ENCODE measurements around the gene SUCLG2.

SUCLG2 gene

DNA sequence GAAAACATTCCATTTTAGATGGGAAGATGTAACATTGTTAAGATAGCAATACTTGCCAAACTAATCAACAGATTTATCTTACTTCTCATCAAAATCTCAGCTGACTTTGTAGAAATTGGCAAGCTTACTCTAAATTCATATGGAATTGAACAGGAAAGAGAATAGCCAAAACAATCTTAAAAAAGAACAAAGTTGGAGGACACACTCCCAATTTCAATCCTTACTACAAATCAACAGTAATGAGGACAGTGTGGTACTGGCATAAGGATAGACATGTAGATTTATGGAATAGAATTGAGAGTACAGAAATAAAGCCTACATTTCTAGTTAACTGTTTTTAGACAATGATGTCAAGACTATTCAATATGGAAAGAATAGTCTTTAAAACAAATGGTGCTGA lies 308.3 kb downstream of the SUCLG2 start:
- no peaks in the 10 kb centered on the region for H3K9me3 ChIP-seq (ENCODE audit: control insufficient read depth, low read length)
- no peak overlapping the region for H3K4me3 ChIP-seq (ENCODE audit: insufficient read depth, low read depth, low read length, poor library complexity, severe bottlenecking)
- no peaks in the 10 kb centered on the region for H3K36me3 ChIP-seq (ENCODE audit: control insufficient read depth, insufficient read depth, low read length)
- no peaks in the 10 kb centered on the region for H3K4me1 ChIP-seq (ENCODE audit: control insufficient read depth, insufficient read depth, low read length, poor library complexity, severe bottlenecking)
- H3K27me3 ChIP-seq (replicated peaks; ENCODE audit: control insufficient read depth, insufficient read depth, low read length, poor library complexity, severe bottlenecking), result no peaks in the 10 kb centered on the region
- no peak for DNase-seq
- no peak overlapping the region for H3K27ac ChIP-seq (ENCODE audit: insufficient read depth, low read length, poor library complexity, severe bottlenecking)

GRCh38 chr3:67335813-67336212 lies 318.6 kb downstream of the SUCLG2 start:
- Histone ChIP-seq H3K36me3 (ENCODE audit: control insufficient read depth, insufficient read depth, low read length) (no peaks in the 10 kb centered on the region), H3K4me3 (ENCODE audit: insufficient read depth, low read depth, low read length, poor library complexity, severe bottlenecking) (no peak overlapping the region), H3K27me3 (replicated peaks; ENCODE audit: control insufficient read depth, insufficient read depth, low read length, poor library complexity, severe bottlenecking) (no peaks in the 10 kb centered on the region), H3K9me3 (ENCODE audit: control insufficient read depth, low read length) (no peaks in the 10 kb centered on the region), H3K4me1 (ENCODE audit: control insufficient read depth, insufficient read depth, low read length, poor library complexity, severe bottlenecking) (no peaks in the 10 kb centered on the region), H3K27ac (ENCODE audit: insufficient read depth, low read length, poor library complexity, severe bottlenecking) (no peak overlapping the region)
- no peak for DNase-seq

- no peak for DNase-seq
- Histone ChIP-seq H3K27ac (ENCODE audit: insufficient read depth, low read length, poor library complexity, severe bottlenecking) (no peak overlapping the region), H3K36me3 (ENCODE audit: control insufficient read depth, insufficient read depth, low read length) (no peaks in the 10 kb centered on the region), H3K4me3 (ENCODE audit: insufficient read depth, low read depth, low read length, poor library complexity, severe bottlenecking) (no peak overlapping the region), H3K4me1 (ENCODE audit: control insufficient read depth, insufficient read depth, low read length, poor library complexity, severe bottlenecking) (no peaks in the 10 kb centered on the region), H3K27me3 (replicated peaks; ENCODE audit: control insufficient read depth, insufficient read depth, low read length, poor library complexity, severe bottlenecking) (no peaks in the 10 kb centered on the region), H3K9me3 (ENCODE audit: control insufficient read depth, low read length) (no peaks in the 10 kb centered on the region)
These were observed 319.8 kb downstream of the SUCLG2 start for GRCh38 chr3:67334588-67334987.

DNA sequence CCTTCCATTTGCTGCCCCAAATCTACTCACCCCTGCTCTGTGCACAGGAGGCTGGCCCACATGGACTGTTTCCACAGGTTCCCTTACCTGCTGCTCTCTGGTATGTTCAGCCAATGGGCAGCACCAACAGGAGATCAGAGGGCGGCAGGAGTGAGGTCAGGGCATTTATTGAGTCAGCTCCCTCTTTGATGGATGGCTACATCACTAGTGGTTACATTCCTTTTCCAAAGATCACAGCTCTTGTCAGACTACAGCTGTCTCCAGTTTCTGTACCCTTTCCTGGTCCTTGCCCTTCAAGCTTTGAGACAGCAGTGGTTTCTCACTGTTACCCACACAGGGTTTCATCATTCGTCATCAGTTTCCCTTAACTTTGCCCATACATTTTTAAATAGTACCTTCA lies 325.1 kb downstream of the SUCLG2 start:
- Histone ChIP-seq H3K4me3 (ENCODE audit: insufficient read depth, low read depth, low read length, poor library complexity, severe bottlenecking) (no peak overlapping the region), H3K4me1 (ENCODE audit: control insufficient read depth, insufficient read depth, low read length, poor library complexity, severe bottlenecking) (no peaks in the 10 kb centered on the region), H3K27ac (ENCODE audit: insufficient read depth, low read length, poor library complexity, severe bottlenecking) (no peak overlapping the region), H3K36me3 (ENCODE audit: control insufficient read depth, insufficient read depth, low read length) (no peaks in the 10 kb centered on the region), H3K27me3 (replicated peaks; ENCODE audit: control insufficient read depth, insufficient read depth, low read length, poor library complexity, severe bottlenecking) (no peaks in the 10 kb centered on the region), H3K9me3 (ENCODE audit: control insufficient read depth, low read length) (no peaks in the 10 kb centered on the region)
- no peak for DNase-seq

- no peak for DNase-seq
- Histone ChIP-seq H3K9me3 (ENCODE audit: control insufficient read depth, low read length) (no peaks in the 10 kb centered on the region), H3K27me3 (replicated peaks; ENCODE audit: control insufficient read depth, insufficient read depth, low read length, poor library complexity, severe bottlenecking) (no peaks in the 10 kb centered on the region), H3K27ac (ENCODE audit: insufficient read depth, low read length, poor library complexity, severe bottlenecking) (no peak overlapping the region), H3K4me3 (ENCODE audit: insufficient read depth, low read depth, low read length, poor library complexity, severe bottlenecking) (no peak overlapping the region), H3K4me1 (ENCODE audit: control insufficient read depth, insufficient read depth, low read length, poor library complexity, severe bottlenecking) (no peaks in the 10 kb centered on the region), H3K36me3 (ENCODE audit: control insufficient read depth, insufficient read depth, low read length) (no peaks in the 10 kb centered on the region)
These were observed 326.8 kb downstream of the SUCLG2 start for GRCh38 chr3:67327582-67327981.

GRCh38 chr3:67325231-67325630 lies 329.2 kb downstream of the SUCLG2 start:
- H3K27me3 ChIP-seq (replicated peaks; ENCODE audit: control insufficient read depth, insufficient read depth, low read length, poor library complexity, severe bottlenecking), result no peaks in the 10 kb centered on the region
- no peaks in the 10 kb centered on the region for H3K4me1 ChIP-seq (ENCODE audit: control insufficient read depth, insufficient read depth, low read length, poor library complexity, severe bottlenecking)
- H3K27ac ChIP-seq (ENCODE audit: insufficient read depth, low read length, poor library complexity, severe bottlenecking), result no peak overlapping the region
- DNase-seq, result no peak
- H3K9me3 ChIP-seq (ENCODE audit: control insufficient read depth, low read length), result no peaks in the 10 kb centered on the region
- no peaks in the 10 kb centered on the region for H3K36me3 ChIP-seq (ENCODE audit: control insufficient read depth, insufficient read depth, low read length)
- H3K4me3 ChIP-seq (ENCODE audit: insufficient read depth, low read depth, low read length, poor library complexity, severe bottlenecking), result no peak overlapping the region
